ENCODE data around the gene POU2AF1.

GRCh38 chr11:111373590-111373989, 5.5 kb downstream of the POU2AF1 start:
- no peak for TF ChIP-seq CTCF (IDR thresholded peaks at IDR 0.05; ENCODE audit: insufficient read depth, low read length, poor library complexity, severe bottlenecking)
- no peak for TF ChIP-seq EZH2phosphoT487 (conservative IDR thresholded peaks at IDR 0.05; ENCODE audit: low read length)
